Inferior parietal cortex (tissue), 1 donor: ENCODE measurements around the gene TMEM87A.
A peak's percentile ranks its signal among the peaks of the same experiment; 100 is the strongest.

ENCODE experiments used
- DNase-seq: peaks from one replicate; pipeline ENCODE4 v3.0.0-alpha.2; 2016; ENCODE audit errors: extremely low spot score

Gene TMEM87A

DNA sequence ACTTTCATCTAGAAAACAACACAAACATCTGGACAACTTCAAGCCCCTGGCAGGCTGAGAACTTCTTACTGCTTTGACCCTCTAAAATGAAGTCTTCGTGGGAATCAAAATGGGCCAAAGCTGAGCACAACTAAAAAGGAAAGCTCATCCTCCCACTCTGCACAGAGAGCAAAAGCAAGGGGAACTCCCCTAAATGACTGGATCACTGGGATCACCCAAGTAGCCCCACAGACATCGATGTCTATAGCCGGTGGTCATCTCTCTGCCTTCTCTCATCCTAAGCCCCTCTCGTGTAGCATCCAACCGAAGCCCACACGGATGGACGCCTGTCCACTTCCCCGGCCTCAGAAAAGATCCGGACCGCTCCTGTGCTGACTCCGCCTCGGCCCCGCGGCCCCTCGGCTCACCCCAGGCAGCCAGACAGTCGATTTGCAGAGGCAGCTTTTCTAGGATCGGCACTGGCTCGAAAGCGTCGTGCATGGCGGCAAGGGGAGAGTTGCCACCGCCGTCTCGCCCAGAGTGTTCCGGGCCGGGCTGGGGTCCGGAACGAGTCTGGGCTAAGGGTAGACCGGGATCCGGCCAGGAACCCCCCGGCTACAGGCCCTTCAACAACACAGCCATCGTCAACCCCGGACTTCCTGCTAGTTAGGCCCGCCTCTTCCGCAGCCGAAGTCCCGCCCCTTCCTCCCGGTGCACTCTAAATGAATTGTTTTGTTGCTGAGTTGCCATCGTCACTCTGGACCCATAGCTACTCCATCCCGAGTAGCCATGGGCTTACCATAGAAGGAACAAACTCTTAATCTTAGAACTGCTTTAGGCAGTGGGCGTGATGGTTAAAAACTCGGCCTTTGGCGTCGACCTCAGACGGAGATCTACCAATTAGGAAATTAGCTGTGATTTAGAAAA lies 65.3 kb downstream of the TMEM87A start, which contains the start of gene VPS39:
Gene VPS39 (minus strand): TSS at position 631 of the 906 bp plus-strand sequence. CDS start 151 bp downstream, at position 480.
- peak; percentile 81 for DNase-seq

GRCh38 chr15:42206406-42206805 lies 66.8 kb downstream of the TMEM87A start:
- DNase-seq = no peak

DNA sequence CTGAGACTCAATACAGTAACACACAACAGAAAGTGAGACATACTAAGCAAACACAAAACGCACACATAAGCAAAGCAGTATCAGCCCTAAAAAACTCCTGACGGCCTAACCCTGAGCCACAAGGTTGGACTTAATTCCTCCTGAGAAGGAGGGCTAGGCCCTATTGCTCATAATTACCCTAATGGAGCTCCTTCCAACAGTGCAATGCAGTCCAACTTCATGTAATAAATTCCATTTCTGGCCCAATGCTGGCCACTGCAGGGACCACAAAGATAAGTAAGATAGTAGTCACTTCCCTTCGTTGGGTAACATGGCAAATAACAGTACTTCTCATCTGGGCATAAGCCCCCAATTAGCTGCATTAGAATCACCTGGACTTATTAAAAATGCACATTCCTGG lies 69.3 kb downstream of the TMEM87A start:
- no peak for DNase-seq

GRCh38 chr15:42202653-42203052 lies 70.6 kb downstream of the TMEM87A start:
- no peak for DNase-seq

DNA sequence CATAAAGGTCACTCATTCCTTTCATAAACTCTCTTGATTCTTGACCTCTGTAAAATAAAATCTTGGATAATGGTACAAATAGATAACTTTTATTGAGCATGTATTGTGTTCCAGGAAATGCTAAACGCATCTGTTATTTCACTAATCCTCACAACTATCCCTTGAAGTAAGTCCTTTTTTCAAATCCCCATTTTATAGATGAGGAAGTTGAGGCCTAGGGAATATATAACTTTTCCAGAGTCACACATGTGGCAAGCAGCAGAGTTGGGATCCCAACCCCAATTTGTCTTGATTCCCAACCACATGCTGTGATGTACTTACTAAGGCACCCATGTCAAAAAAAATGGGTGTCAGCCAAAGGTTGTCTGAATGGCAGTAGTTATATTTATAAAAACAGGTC lies 71.4 kb downstream of the TMEM87A start:
- DNase-seq = no peak

- no peak for DNase-seq
These were observed 74.1 kb downstream of the TMEM87A start for GRCh38 chr15:42199126-42199525.

- no peak for DNase-seq
These were observed 74.7 kb downstream of the TMEM87A start for GRCh38 chr15:42198516-42198915.

GRCh38 chr15:42194513-42194912 lies 78.7 kb downstream of the TMEM87A start:
- no peak for DNase-seq

DNA sequence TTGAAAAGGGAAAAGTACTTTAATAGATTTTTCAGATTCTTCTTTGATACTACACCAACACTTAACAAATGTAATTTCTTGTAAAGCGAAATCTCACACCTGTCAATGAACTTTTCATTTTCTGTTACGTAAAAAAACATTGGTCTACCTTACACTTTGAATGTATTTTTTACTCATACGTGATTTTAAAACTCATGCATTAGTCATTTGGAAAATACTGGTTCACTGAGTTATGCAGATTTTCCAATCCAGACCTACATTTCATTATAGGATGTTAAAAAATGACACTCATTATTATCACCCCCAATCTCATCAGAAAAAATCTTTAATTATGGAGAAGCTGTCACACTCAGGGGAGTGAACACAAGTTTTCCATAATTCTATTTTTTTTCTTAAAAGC lies 79.8 kb downstream of the TMEM87A start:
- no peak for DNase-seq

GRCh38 chr15:42191610-42192346 lies 81.5 kb downstream of the TMEM87A start:
- no peak for DNase-seq

DNA sequence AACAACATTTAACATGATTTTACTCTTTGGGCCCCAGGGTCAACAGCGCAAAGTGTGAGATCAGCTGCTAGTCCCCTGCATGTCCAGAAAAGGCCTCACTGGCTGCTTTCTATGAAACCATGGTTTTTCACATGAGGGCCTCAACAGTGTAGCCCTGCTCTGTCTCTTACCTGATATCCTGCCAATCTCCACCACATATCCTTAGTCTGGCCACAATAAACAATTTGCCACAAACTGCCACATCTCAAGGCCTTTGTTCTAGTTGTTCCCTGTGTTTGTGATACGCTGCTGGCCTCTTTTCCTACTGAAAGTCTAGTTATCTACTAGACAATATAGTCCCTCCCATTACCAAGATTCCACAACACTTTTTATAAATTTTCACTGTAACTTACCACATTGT lies 82.9 kb downstream of the TMEM87A start:
- no peak for DNase-seq

- no peak for DNase-seq
These were observed 87.4 kb downstream of the TMEM87A start for GRCh38 chr15:42185801-42186200.

DNA sequence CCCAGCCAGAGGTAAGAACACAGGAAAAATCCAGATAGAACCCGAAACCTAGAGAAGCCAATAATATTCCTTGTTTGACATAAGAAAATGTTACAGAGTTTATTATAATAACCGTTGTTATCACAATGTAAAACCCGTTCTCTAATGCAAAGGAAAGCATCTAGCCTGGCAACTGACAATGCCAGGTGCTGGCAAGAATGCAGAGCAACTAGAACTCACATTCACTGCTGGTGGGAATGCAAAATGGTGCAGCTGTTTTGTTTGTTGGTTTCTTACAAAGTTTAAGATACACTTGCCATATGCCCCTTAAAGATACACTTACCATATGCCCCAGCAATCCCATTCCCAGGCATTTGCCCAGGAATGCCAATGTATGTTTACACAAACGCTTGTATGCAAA lies 88.5 kb downstream of the TMEM87A start:
- DNase-seq = no peak

DNA sequence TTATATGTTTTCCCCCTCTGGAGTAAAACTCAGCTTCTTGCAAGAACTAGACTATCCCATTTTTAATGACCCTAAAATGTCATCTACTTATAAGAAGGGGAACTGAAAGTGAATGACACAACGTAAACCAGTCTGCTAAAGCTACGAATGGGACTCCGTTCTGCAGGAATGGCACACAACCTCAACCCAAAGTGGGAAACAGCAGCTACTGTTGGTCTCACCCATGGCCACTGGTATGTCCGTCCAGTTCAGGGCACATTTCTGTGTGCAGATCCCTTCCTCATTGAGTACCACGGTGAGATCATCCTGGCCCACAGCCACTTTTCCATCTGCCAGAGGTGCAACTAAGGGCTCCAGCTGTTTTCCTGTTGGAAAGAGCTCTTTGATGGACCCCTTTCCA lies 88.9 kb downstream of the TMEM87A start:
- DNase-seq = no peak

GRCh38 chr15:42182961-42183360 lies 90.3 kb downstream of the TMEM87A start:
- DNase-seq = no peak

- no peak for DNase-seq
These were observed 90.8 kb downstream of the TMEM87A start for GRCh38 chr15:42182328-42182886.

- DNase-seq = no peak
These were observed 95.2 kb downstream of the TMEM87A start for GRCh38 chr15:42178056-42178455.

- DNase-seq = no peak
These were observed 97.6 kb downstream of the TMEM87A start for GRCh38 chr15:42175671-42176070.

GRCh38 chr15:42172475-42172874 lies 100.8 kb downstream of the TMEM87A start:
- DNase-seq = no peak

DNA sequence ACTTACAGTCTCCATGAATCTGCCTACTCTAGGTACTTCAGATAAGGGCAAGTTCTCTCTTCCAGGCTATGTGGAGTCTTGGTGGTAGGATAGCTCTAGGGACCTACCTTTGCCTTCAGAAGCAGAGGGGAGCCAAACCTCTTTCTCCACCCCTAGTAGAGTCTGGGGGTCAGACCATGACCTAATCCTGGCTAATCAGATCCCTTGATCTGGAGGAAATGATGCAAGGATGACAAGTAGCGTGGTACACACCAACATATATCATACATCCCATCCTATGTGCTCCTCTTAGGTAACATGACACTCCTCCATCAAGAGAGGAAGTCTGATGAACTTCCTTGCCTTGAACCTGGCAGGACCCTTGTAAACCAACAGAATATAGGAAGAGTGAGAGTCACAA lies 101.4 kb downstream of the TMEM87A start:
- DNase-seq = no peak

DNA sequence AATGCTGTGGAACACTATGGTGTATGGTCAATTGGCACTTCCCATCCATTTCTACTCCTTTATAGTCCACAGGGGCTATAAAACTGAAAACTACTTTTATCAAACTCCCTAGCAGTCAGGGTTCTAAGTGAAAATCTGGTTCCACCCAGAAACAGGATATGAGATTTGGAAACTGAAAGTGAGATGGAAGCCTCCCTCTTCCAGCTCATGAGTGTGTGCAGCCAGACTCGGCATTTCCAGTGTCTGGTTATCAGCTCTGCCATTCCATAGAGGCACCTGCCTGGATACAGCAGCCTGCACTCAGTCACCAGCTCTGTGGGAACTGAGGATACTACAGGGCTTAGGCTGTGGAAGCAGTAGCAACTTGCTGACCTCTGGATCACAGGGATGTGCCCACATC lies 102.1 kb downstream of the TMEM87A start:
- DNase-seq = no peak

DNA sequence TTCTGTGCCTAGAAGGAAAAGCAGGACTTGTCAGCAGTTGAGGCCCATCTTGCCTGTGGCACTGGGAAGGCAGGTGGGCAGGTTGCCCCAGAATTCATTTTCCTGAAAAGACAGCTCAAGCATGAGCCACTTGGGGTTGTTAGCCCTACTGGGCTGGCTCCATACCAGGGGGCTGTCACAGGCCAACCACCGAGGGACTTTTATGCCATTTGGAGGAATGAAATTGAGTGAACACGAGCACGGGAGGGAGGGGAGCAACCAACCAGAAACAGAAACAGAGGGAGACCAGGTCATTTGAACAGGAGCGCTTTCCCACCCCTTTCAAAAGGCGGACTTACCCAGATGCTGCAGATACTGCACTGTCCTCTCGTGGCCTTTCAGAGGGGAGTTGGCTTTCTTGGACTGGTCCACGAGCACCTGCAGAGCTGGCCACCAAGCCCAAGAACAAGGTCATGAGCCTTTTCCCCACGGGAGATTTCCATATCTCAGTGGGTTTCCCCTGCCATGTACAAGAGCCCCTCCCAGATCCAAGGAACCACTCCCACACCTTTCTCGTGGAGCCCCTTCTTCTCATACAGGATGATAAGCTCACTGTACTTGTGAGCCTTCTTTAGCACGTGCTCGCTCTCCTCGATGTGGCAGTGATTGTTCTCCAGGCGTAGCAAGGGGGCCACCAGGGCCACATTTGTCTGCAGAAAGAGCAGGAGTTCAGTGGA lies 106.8 kb downstream of the TMEM87A start:
- no peak for DNase-seq
